Measurements from ENCODE around the gene PLCD4. TPM values are rescaled to one million over a fixed set of nuclear protein-coding genes. Genes with fewer than 3 reads are reported as not detected.

PLCD4 gene
- total and polyA plus RNA-seq, 10 of the 15 experiments (the other 5 are each of a cell fraction or from before 2014, with no cell fraction given), result under 0.01 to 1.5 (median 0.23) TPM; not detected in 2

DNA sequence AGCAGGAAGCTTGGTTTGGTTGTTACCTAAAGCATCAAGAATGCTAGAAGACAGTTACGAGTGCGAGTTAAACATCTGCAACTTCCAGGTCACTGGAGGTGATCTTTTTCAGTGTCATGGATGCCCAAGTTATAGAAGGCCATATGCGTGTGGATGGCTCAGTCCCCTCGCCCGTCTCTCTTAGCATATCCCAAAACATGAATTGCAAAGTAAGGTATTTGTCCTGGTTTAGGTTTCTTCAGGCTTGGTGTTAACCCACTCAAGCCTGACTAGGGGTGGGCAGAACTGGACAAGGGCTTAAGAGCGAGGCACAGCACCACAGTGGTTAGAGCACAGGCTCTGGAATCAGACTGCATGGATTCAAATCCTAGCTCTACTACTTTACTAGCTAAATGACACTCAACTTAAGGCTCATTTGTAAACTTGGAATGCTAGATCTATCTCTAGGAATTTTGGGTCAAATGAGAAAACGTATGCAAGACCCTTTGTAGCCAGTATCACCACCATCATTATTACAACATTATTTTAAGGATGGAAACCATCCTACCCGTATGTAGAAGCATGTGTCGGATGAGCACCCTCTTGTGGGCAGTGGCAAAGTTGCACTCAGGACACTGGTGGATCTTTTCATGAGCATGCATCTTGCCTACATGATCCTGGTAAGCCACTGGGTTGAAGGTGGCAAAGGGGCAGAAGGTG, 40.5 kb downstream of the PLCD4 start (continued):
- TF ChIP-seq, protein P1, sequence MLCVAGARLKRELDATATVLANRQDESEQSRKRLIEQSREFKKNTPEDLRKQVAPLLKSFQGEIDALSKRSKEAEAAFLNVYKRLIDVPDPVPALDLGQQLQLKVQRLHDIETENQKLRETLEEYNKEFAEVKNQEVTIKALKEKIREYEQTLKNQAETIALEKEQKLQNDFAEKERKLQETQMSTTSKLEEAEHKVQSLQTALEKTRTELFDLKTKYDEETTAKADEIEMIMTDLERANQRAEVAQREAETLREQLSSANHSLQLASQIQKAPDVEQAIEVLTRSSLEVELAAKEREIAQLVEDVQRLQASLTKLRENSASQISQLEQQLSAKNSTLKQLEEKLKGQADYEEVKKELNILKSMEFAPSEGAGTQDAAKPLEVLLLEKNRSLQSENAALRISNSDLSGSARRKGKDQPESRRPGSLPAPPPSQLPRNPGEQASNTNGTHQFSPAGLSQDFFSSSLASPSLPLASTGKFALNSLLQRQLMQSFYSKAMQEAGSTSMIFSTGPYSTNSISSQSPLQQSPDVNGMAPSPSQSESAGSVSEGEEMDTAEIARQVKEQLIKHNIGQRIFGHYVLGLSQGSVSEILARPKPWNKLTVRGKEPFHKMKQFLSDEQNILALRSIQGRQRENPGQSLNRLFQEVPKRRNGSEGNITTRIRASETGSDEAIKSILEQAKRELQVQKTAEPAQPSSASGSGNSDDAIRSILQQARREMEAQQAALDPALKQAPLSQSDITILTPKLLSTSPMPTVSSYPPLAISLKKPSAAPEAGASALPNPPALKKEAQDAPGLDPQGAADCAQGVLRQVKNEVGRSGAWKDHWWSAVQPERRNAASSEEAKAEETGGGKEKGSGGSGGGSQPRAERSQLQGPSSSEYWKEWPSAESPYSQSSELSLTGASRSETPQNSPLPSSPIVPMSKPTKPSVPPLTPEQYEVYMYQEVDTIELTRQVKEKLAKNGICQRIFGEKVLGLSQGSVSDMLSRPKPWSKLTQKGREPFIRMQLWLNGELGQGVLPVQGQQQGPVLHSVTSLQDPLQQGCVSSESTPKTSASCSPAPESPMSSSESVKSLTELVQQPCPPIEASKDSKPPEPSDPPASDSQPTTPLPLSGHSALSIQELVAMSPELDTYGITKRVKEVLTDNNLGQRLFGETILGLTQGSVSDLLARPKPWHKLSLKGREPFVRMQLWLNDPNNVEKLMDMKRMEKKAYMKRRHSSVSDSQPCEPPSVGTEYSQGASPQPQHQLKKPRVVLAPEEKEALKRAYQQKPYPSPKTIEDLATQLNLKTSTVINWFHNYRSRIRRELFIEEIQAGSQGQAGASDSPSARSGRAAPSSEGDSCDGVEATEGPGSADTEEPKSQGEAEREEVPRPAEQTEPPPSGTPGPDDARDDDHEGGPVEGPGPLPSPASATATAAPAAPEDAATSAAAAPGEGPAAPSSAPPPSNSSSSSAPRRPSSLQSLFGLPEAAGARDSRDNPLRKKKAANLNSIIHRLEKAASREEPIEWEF (IDR thresholded peaks at IDR 0.05; ENCODE audit: insufficient replicate concordance, low read depth, low read length), result no peak
- TF ChIP-seq, protein P2, sequence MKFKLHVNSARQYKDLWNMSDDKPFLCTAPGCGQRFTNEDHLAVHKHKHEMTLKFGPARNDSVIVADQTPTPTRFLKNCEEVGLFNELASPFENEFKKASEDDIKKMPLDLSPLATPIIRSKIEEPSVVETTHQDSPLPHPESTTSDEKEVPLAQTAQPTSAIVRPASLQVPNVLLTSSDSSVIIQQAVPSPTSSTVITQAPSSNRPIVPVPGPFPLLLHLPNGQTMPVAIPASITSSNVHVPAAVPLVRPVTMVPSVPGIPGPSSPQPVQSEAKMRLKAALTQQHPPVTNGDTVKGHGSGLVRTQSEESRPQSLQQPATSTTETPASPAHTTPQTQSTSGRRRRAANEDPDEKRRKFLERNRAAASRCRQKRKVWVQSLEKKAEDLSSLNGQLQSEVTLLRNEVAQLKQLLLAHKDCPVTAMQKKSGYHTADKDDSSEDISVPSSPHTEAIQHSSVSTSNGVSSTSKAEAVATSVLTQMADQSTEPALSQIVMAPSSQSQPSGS (IDR thresholded peaks at IDR 0.05; ENCODE audit: low read length), result no peak
- TF ChIP-seq ZNF207 (IDR thresholded peaks at IDR 0.05; ENCODE audit: borderline replicate concordance) (no peak), SMARCA5 (IDR thresholded peaks at IDR 0.05) (no peak), TCF12 (IDR thresholded peaks at IDR 0.05; ENCODE audit: low read depth, low read length) (no peak), SREBF1 (IDR thresholded peaks at IDR 0.05; ENCODE audit: low read length) (no peak), SMAD1 (IDR thresholded peaks at IDR 0.05; ENCODE audit: low read depth, partially characterized antibody) (no peak), GATAD2B (conservative IDR thresholded peaks at IDR 0.05; ENCODE audit: low read depth) (no peak), CHD1 (IDR thresholded peaks at IDR 0.05; ENCODE audit: low read depth, low read length) (no peak), BACH1 (IDR thresholded peaks at IDR 0.05; ENCODE audit: borderline replicate concordance) (no peak), PAX5 (IDR thresholded peaks at IDR 0.05; ENCODE audit: borderline replicate concordance, low read depth, low read length) (no peak), NRF1 (conservative IDR thresholded peaks at IDR 0.05; ENCODE audit: low read depth, low read length) (no peak), RAD21 (IDR thresholded peaks at IDR 0.05; ENCODE audit: insufficient read depth, low read depth, low read length) (peak; percentile 80)
- TF ChIP-seq, protein P3, sequence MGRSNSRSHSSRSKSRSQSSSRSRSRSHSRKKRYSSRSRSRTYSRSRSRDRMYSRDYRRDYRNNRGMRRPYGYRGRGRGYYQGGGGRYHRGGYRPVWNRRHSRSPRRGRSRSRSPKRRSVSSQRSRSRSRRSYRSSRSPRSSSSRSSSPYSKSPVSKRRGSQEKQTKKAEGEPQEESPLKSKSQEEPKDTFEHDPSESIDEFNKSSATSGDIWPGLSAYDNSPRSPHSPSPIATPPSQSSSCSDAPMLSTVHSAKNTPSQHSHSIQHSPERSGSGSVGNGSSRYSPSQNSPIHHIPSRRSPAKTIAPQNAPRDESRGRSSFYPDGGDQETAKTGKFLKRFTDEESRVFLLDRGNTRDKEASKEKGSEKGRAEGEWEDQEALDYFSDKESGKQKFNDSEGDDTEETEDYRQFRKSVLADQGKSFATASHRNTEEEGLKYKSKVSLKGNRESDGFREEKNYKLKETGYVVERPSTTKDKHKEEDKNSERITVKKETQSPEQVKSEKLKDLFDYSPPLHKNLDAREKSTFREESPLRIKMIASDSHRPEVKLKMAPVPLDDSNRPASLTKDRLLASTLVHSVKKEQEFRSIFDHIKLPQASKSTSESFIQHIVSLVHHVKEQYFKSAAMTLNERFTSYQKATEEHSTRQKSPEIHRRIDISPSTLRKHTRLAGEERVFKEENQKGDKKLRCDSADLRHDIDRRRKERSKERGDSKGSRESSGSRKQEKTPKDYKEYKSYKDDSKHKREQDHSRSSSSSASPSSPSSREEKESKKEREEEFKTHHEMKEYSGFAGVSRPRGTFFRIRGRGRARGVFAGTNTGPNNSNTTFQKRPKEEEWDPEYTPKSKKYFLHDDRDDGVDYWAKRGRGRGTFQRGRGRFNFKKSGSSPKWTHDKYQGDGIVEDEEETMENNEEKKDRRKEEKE (IDR thresholded peaks at IDR 0.05), result no peak
- TF ChIP-seq, protein P4, sequence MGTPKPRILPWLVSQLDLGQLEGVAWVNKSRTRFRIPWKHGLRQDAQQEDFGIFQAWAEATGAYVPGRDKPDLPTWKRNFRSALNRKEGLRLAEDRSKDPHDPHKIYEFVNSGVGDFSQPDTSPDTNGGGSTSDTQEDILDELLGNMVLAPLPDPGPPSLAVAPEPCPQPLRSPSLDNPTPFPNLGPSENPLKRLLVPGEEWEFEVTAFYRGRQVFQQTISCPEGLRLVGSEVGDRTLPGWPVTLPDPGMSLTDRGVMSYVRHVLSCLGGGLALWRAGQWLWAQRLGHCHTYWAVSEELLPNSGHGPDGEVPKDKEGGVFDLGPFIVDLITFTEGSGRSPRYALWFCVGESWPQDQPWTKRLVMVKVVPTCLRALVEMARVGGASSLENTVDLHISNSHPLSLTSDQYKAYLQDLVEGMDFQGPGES (IDR thresholded peaks at IDR 0.05), result no peak
- TF ChIP-seq, protein P5, sequence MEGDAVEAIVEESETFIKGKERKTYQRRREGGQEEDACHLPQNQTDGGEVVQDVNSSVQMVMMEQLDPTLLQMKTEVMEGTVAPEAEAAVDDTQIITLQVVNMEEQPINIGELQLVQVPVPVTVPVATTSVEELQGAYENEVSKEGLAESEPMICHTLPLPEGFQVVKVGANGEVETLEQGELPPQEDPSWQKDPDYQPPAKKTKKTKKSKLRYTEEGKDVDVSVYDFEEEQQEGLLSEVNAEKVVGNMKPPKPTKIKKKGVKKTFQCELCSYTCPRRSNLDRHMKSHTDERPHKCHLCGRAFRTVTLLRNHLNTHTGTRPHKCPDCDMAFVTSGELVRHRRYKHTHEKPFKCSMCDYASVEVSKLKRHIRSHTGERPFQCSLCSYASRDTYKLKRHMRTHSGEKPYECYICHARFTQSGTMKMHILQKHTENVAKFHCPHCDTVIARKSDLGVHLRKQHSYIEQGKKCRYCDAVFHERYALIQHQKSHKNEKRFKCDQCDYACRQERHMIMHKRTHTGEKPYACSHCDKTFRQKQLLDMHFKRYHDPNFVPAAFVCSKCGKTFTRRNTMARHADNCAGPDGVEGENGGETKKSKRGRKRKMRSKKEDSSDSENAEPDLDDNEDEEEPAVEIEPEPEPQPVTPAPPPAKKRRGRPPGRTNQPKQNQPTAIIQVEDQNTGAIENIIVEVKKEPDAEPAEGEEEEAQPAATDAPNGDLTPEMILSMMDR (IDR thresholded peaks at IDR 0.05 in 2 of 3, conservative IDR thresholded peaks at IDR 0.05 in 1 of 3; ENCODE audit: control insufficient read depth in 2 of 3, extremely low read depth in 1 of 3, insufficient read depth in 1 of 3, low read depth in 3 of 3, low read length in 3 of 3), result peak; percentile 83 to 97 (median 91)

All from GM12878 (cell line).